GM12878 (cell line): ENCODE measurements around the gene ACTR1A. TPM values are rescaled to one million over a fixed set of nuclear protein-coding genes. Genes with fewer than 3 reads are reported as not detected.

Experiments
- ATAC-seq: fragments of 200-7000 bp; cut with Tn5 transposase; 3 replicates; pipeline ENCODE4 v1.9.1; 2020; ENCODE audit warnings: mild to moderate bottlenecking, moderate library complexity
- BruUV-seq: library from RNA; stranded (reverse); fragments of 400-500 nt; replicated peaks from 2 replicates; lab custom pipeline; 2021; lab: Mats Ljungman, UMichigan
- CTCF ChIA-PET: fragments of 300-600 bp; sonication (Branson Sonifier 250); formaldehyde crosslinking; extraction: SDS; loops from one replicate; lab custom pipeline; 2021; ENCODE audit warnings: inconsistent platforms; lab: Yijun Ruan, JAX
- POLR2A ChIA-PET: fragments of 350-600 bp; formaldehyde crosslinking; extraction: SDS; loops from one replicate; lab custom pipeline; 2021; ENCODE audit warnings: inconsistent platforms; lab: Charles Lee
- RAD21 ChIA-PET: fragments of 300-600 bp; sonication (Branson Sonifier 250); formaldehyde crosslinking; loops from one replicate; lab custom pipeline; 2023; ENCODE audit warnings: antibody characterized with exemption; ENCODE audit not compliant: unreplicated experiment; lab: Charles Lee
- SMC1A ChIA-PET: fragments of 300-600 bp; sonication (Branson Sonifier 250); formaldehyde crosslinking; loops from one replicate; lab custom pipeline; 2023; ENCODE audit not compliant: unreplicated experiment, uncharacterized antibody; lab: Charles Lee
- DNase-seq: peaks from one replicate; pipeline ENCODE4 v3.0.0-alpha.2; 2011; ENCODE audit warnings: low read depth, low spot score
- FAIRE-seq: peaks from 3 replicates; lab custom pipeline; 2011; peaks lifted over from hg19 to GRCh38; lab: Jason Lieb, UNC
- H2AFZ ChIP-seq: 2 replicates; pipeline ENCODE4 v1.6.0; 2011; ENCODE audit warnings: low read depth, low read length, control low read depth; ENCODE audit not compliant: control insufficient read depth
- H3K27ac ChIP-seq: 2 replicates; pipeline ENCODE4 v1.5.1; 2011; ENCODE audit warnings: control low read depth; ENCODE audit not compliant: control insufficient read depth, insufficient read depth
- H3K27me3 ChIP-seq, 2 experiments: replicated peaks in 1 of 2; 2 replicates each; pipeline versions ENCODE4 v1.6.0 to v1.6.1; 2011; ENCODE audit warnings: low read length in 1 of 2; ENCODE audit not compliant: control insufficient read depth in 2 of 2, insufficient read depth in 2 of 2
- H3K36me3 ChIP-seq, 2 experiments: 2 replicates each; pipeline ENCODE4 v1.5.1; 2011; ENCODE audit warnings: low read length in 1 of 2; ENCODE audit not compliant: control insufficient read depth in 2 of 2, insufficient read depth in 2 of 2
- H3K4me1 ChIP-seq: 2 replicates; pipeline ENCODE4 v1.6.1; 2011; ENCODE audit warnings: mild to moderate bottlenecking, low read length, moderate library complexity, mixed read lengths; ENCODE audit not compliant: control insufficient read depth, insufficient read depth
- H3K4me2 ChIP-seq: 2 replicates; pipeline ENCODE4 v1.6.0; 2011; ENCODE audit warnings: control low read depth; ENCODE audit not compliant: control insufficient read depth, insufficient read depth
- H3K4me3 ChIP-seq: fragments of 200-600 bp; sonication (generic); 2 replicates; pipeline ENCODE4 v1.5.1; 2016
- H3K79me2 ChIP-seq: 2 replicates; pipeline ENCODE4 v1.6.0; 2011; ENCODE audit warnings: low read length; ENCODE audit not compliant: control insufficient read depth, insufficient read depth
- H3K9ac ChIP-seq: 2 replicates; pipeline ENCODE4 v1.8.0; 2011; ENCODE audit warnings: low read length, control low read depth, mixed read lengths; ENCODE audit not compliant: control insufficient read depth, insufficient read depth
- H3K9me3 ChIP-seq: replicated peaks from 3 replicates; pipeline ENCODE4 v1.5.1; 2011; ENCODE audit warnings: mild to moderate bottlenecking, low read length; ENCODE audit not compliant: control insufficient read depth, insufficient read depth
- H4K20me1 ChIP-seq: 2 replicates; pipeline ENCODE4 v1.6.0; 2011; ENCODE audit not compliant: control insufficient read depth, insufficient read depth
- CHD2 ChIP-seq: IDR thresholded peaks from 2 replicates; pipeline ENCODE4 v1.6.1; 2011; ENCODE audit warnings: low read depth, low read length, improper control_type of control experiment, borderline replicate concordance
- CUX1 ChIP-seq: IDR thresholded peaks from 2 replicates; pipeline ENCODE4 v1.6.1; 2012; ENCODE audit warnings: improper control_type of control experiment, low read depth, low read length; ENCODE audit not compliant: insufficient replicate concordance
- EED ChIP-seq: sonication (generic); IDR thresholded peaks from 2 replicates; pipeline ENCODE4 v1.6.1; 2016; ENCODE audit warnings: antibody characterized with exemption, low read depth
- ESRRA ChIP-seq: IDR thresholded peaks from 2 replicates; pipeline ENCODE4 v1.6.1; 2012; ENCODE audit warnings: mild to moderate bottlenecking, low read length, improper control_type of control experiment
- FOS ChIP-seq: IDR thresholded peaks from 3 replicates; pipeline ENCODE4 v1.6.1; 2011; ENCODE audit warnings: borderline replicate concordance; ENCODE audit not compliant: insufficient read length; ENCODE audit errors: extremely low read depth
- GABPA ChIP-seq: IDR thresholded peaks from 2 replicates; pipeline ENCODE4 v1.6.1; 2014; ENCODE audit warnings: antibody characterized with exemption, low read depth, mild to moderate bottlenecking, inconsistent platforms
- JUND ChIP-seq: IDR thresholded peaks from 2 replicates; pipeline ENCODE4 v1.6.1; 2012; ENCODE audit warnings: low read depth, mild to moderate bottlenecking, low read length, improper control_type of control experiment, moderate library complexity
- NRF1 ChIP-seq: conservative IDR thresholded peaks from 2 replicates; pipeline ENCODE4 v1.6.1; 2011; ENCODE audit warnings: mild to moderate bottlenecking, low read depth, low read length, improper control_type of control experiment
- POLR2AphosphoS2 ChIP-seq: IDR thresholded peaks from 2 replicates; pipeline ENCODE4 v1.6.1; 2011; ENCODE audit warnings: low read depth, mild to moderate bottlenecking, low read length, improper control_type of control experiment, moderate library complexity
- SMAD5 ChIP-seq: IDR thresholded peaks from 2 replicates; pipeline ENCODE4 v1.6.1; 2016; ENCODE audit warnings: antibody characterized with exemption, low read depth
- TCF3 ChIP-seq: IDR thresholded peaks from 2 replicates; pipeline ENCODE4 v1.6.1; 2012; ENCODE audit warnings: low read depth, mild to moderate bottlenecking, low read length, borderline replicate concordance; ENCODE audit not compliant: insufficient read depth
- ZNF622 ChIP-seq: fragments of 450-650 bp; IDR thresholded peaks from 2 replicates; pipeline ENCODE4 v1.6.1; 2017; ENCODE audit warnings: mild to moderate bottlenecking, inconsistent platforms
- ZSCAN29 ChIP-seq: fragments of 450-650 bp; IDR thresholded peaks from 2 replicates; pipeline ENCODE4 v1.6.1; 2017; ENCODE audit warnings: mild to moderate bottlenecking, moderate library complexity
- WGBS: methylation state at CpG from one replicate; pipeline ENCODE4 v1.1.6; 2016; ENCODE audit warnings: low lambda C conversion rate; ENCODE audit not compliant: insufficient replicate concordance, insufficient coverage; ENCODE audit errors: missing lambda C conversion rate; 5-methylcytosine and 5-hydroxymethylcytosine counted together
- in situ Hi-C: fragments of 300-500 bp; cut with MboI; formaldehyde crosslinking; loops from 9 replicates; pipeline ENCODE4 v1.14.3; 2018; ENCODE audit warnings: mixed read lengths
- intact Hi-C: fragments of 100-400 bp; cut with micrococcal nuclease; formaldehyde crosslinking; loops from one replicate; pipeline ENCODE4 v1.14.2; 2022; ENCODE audit not compliant: unreplicated experiment
- polyA plus RNA-seq, 11 experiments: library from polyadenylated mRNA; depleted of rRNA in 4 of 11; unstranded in 6 of 11; stranded (reverse) in 5 of 11; fragments of >200 nt; fragmentation: Nextera tagmentation in 4 of 11; fragmentation: Illumina TruSeq in 1 of 11; extraction: Ambion mirVana in 4 of 11; extraction: Trizol in 1 of 11; gene quantifications; 1 replicate in 1 of 11; 2 replicates in 10 of 11; pipeline versions ENCODE4 v1.2.1 to v1.2.3, GENCODE V29; 2011 to 2016; ENCODE audit warnings: inconsistent platforms in 2 of 11, missing spikeins in 2 of 11, low read depth in 1 of 11
- total RNA-seq, 4 experiments: library from RNA; depleted of rRNA in 3 of 4; stranded (reverse); fragments of >200 nt in 3 of 4; fragmentation: Illumina TruSeq in 1 of 4; extraction: Trizol in 1 of 4; gene quantifications; 2 replicates each; pipeline versions ENCODE4 v1.2.1 to v1.2.3, GENCODE V29; 2013 to 2021
- TF ChIP-seq, protein P1 (sequence below): fragments of 450-650 bp; formaldehyde crosslinking; IDR thresholded peaks from 2 replicates; pipeline ENCODE4 v1.4.0; 2022; ENCODE audit warnings: mild to moderate bottlenecking, moderate library complexity

The ACTR1A gene
- total and polyA plus RNA-seq, 10 of the 15 experiments (the other 5 are each of a cell fraction or from before 2014, with no cell fraction given) = 43.0 to 110 (median 78.9) TPM

DNA sequence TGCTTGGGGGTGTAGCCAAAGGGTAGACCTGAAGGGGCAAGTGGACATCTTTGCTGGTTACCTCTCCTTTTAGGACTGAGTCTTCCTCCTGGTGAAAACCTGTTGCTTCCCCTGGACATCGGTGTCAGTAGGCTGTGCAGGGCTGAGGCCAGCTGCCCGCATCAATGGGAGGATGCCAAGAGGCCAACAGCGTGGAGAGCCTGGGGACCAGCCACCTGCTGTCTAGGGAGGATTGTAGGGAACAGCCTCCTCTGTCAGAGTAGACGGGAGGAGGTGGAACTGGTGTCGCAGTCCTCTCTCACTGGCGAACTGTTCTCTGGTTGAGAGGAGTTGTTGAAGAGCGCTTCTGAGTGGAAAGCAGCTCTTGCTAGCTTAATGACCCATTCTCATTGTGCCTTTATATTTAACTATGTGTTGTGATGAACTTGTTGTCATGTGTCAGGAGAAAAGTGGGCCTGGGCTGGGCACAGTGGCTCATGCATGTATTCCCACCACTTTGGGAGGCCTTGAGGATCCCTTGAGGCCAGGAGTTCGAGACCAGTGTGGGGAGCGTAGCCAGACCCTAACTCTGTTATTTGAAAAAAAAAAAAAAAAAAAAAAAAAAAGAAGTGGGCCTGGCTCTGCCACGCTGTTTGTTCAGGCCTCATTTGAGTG is 3.1 kb upstream of the ACTR1A start:
- no peak for FAIRE-seq
- H3K27ac ChIP-seq = no peak overlapping the region
- peak overlapping the region; percentile 94 for H3K4me2 ChIP-seq
- BruUV-seq = TSS peak; percentile 44
- intact Hi-C loops = loop anchor here (10.0 kb wide), 1 partner anchor 209 kb away; the partner anchor contains the start of genes ARL3 and SFXN2
- H3K9me3 ChIP-seq = no peaks in the 10 kb centered on the region
- in situ Hi-C loops = loop anchor here (5.0 kb wide), 1 partner anchor 82 kb away; no protein-coding TSS in a partner anchor
- peak overlapping the region; percentile 88 for H3K4me3 ChIP-seq
- H3K9ac ChIP-seq = no peak overlapping the region
- peaks cover 33% of the 10 kb centered on the region for H3K79me2 ChIP-seq
- RAD21 ChIA-PET = interaction anchor here (0.8 to 4.7 kb wide), 15 partner anchors 13 to 1970 kb away, joined by 3 to 206 read pairs (median 4); partner anchors contain the start of gene HIF1AN
- no peak for ATAC-seq
- peaks cover 7% of the 10 kb centered on the region for H3K4me1 ChIP-seq
- SMC1A ChIA-PET = interaction anchor here (0.8 to 8.9 kb wide), 8 partner anchors 13 to 208 kb away, joined by 4 to 137 read pairs (median 9); partner anchors contain the start of genes ARL3 and SFXN2
- H4K20me1 ChIP-seq = no peaks in the 10 kb centered on the region
- no peak overlapping the region for H2AFZ ChIP-seq
- whole genome bisulfite sequencing = 92% methylated on average over 9 of the region's 10 CpGs
- POLR2A ChIA-PET = interaction anchor here (0.6 to 3.8 kb wide), 8 partner anchors 15 to 378 kb away, joined by 3 to 24 read pairs (median 4); no protein-coding TSS in a partner anchor
- no peak for DNase-seq
- peaks cover 4% of the 10 kb centered on the region in 2 experiments; a peak in 2 of 4 replicates for H3K36me3 ChIP-seq
- no peaks in the 10 kb centered on the region for H3K27me3 ChIP-seq
- CTCF ChIA-PET = interaction anchor here (0.6 to 14.7 kb wide), 16 partner anchors 17 to 275 kb away, joined by 3 to 325 read pairs (median 3); partner anchors contain the start of genes CUEDC2 and FBXL15
- no peak for TF ChIP-seq POLR2AphosphoS2
- no peak for TF ChIP-seq NRF1
- no peak for TF ChIP-seq ZSCAN29
- TF ChIP-seq EED = no peak
- TF ChIP-seq FOS = no peak
- no peak for TF ChIP-seq CHD2
- no peak for TF ChIP-seq ESRRA
- TF ChIP-seq, protein P1, sequence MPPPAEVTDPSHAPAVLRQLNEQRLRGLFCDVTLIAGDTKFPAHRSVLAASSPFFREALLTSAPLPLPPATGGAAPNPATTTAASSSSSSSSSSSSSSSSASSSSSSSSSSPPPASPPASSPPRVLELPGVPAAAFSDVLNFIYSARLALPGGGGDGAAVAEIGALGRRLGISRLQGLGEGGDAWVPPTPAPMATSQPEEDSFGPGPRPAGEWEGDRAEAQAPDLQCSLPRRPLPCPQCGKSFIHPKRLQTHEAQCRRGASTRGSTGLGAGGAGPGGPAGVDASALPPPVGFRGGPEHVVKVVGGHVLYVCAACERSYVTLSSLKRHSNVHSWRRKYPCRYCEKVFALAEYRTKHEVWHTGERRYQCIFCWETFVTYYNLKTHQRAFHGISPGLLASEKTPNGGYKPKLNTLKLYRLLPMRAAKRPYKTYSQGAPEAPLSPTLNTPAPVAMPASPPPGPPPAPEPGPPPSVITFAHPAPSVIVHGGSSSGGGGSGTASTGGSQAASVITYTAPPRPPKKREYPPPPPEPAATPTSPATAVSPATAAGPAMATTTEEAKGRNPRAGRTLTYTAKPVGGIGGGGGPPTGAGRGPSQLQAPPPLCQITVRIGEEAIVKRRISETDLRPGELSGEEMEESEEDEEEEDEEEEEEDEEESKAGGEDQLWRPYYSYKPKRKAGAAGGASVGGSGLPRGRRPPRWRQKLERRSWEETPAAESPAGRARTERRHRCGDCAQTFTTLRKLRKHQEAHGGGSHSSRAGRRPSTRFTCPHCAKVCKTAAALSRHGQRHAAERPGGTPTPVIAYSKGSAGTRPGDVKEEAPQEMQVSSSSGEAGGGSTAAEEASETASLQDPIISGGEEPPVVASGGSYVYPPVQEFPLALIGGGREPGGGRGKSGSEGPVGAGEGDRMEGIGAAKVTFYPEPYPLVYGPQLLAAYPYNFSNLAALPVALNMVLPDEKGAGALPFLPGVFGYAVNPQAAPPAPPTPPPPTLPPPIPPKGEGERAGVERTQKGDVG (CRISPR knock-in tag) = no peak
- no peak for TF ChIP-seq ZNF622
- no peak for TF ChIP-seq TCF3
- TF ChIP-seq JUND = no peak
- no peak for TF ChIP-seq SMAD5
- TF ChIP-seq GABPA = no peak
- TF ChIP-seq CUX1 = no peak
- TF ChIP-seq, all 136 proteins: peak for 0
